ENCODE measurements around the gene APMAP. TPM values are rescaled to one million over a fixed set of nuclear protein-coding genes. Genes with fewer than 3 reads are reported as not detected.
"Not testable (repeated sequence)": the region's sequence is repeated elsewhere in the genome, so short reads cannot be mapped to it uniquely, and the experiment has no call there.

The APMAP gene
- total RNA-seq, 2 experiments from 2014 or later = 43.2 to 44.0 TPM

DNA sequence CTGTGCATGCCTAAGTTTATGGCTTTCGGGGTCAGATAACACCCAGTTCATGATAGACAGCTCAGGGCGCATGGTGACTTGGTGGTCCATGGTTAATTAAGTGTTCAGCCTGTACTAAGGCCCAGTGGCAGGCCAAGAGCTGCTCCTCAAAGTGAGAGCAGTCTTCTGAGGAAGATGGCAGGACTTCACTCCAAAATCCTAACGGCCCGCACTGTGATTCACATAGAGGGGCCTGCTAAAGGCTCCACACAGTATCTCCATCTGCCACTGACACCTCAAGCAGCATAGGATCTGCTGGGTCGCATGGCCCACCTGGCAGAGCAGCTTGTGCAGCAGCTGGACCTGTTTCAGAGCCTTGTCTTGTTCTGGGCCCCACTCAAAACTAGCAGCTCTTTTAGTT, 54.1 kb downstream of the APMAP start:
- Mint-ChIP-seq H3K36me3 (ENCODE audit: low read depth) (peaks cover 18% of the 10 kb centered on the region), H3K4me1 (ENCODE audit: low read depth) (no peaks in the 10 kb centered on the region), H3K27me3 (ENCODE audit: low read depth) (no peaks in the 10 kb centered on the region), H3K27ac (no peak overlapping the region), H3K9me3 (ENCODE audit: insufficient read depth) (peaks cover 15% of the 10 kb centered on the region), H3K4me3 (no peak overlapping the region)
- ATAC-seq (no peak), DNase-seq (no peak)
- CTCF ChIA-PET = no interaction called here
- POLR2A ChIA-PET = no interaction called here

DNA sequence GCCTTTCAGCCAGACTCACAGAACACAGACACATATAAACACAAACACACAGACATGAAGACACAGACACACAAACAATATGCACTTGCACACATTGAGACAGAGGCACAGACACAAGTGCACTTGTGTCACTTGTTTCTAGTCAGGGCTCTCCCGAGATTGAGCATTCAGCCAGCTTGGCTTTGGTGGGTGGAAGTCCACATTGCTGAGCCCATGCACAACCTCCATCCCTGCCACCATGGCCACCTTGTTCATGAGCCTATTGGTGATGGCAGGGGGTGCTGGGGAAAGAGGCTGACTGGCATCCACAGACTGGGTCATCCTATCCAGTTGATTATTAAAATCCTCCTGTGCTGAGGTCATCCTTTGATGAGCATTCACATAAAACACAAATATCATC, 55.0 kb downstream of the APMAP start:
- H3K4me1 Mint-ChIP-seq (ENCODE audit: low read depth) = peaks cover 6% of the 10 kb centered on the region
- no peak for DNase-seq
- ChIA-PET POLR2A (interaction anchor here (0.9 kb wide), 1 partner anchor 15 kb away, joined by 3 read pairs; no protein-coding TSS in a partner anchor), CTCF (no interaction called here)
- peaks cover 19% of the 10 kb centered on the region for H3K9me3 Mint-ChIP-seq (ENCODE audit: insufficient read depth)
- H3K27me3 Mint-ChIP-seq (ENCODE audit: low read depth) = no peaks in the 10 kb centered on the region
- H3K36me3 Mint-ChIP-seq (ENCODE audit: low read depth) = peaks cover 16% of the 10 kb centered on the region
- H3K27ac Mint-ChIP-seq = no peak overlapping the region
- no peak for ATAC-seq
- no peak overlapping the region for H3K4me3 Mint-ChIP-seq

- H3K4me3 Mint-ChIP-seq = no peak overlapping the region
- ATAC-seq (no peak), DNase-seq (no peak)
- peaks cover 14% of the 10 kb centered on the region for H3K36me3 Mint-ChIP-seq (ENCODE audit: low read depth)
- ChIA-PET CTCF (no interaction called here), POLR2A (interaction anchor here (0.9 kb wide), 1 partner anchor 15 kb away, joined by 3 read pairs; no protein-coding TSS in a partner anchor)
- peaks cover 21% of the 10 kb centered on the region for H3K9me3 Mint-ChIP-seq (ENCODE audit: insufficient read depth)
- H3K4me1 Mint-ChIP-seq (ENCODE audit: low read depth) = peaks cover 14% of the 10 kb centered on the region
- no peaks in the 10 kb centered on the region for H3K27me3 Mint-ChIP-seq (ENCODE audit: low read depth)
- no peak overlapping the region for H3K27ac Mint-ChIP-seq
These were observed 55.8 kb downstream of the APMAP start for GRCh38 chr20:24936526-24937407.

DNA sequence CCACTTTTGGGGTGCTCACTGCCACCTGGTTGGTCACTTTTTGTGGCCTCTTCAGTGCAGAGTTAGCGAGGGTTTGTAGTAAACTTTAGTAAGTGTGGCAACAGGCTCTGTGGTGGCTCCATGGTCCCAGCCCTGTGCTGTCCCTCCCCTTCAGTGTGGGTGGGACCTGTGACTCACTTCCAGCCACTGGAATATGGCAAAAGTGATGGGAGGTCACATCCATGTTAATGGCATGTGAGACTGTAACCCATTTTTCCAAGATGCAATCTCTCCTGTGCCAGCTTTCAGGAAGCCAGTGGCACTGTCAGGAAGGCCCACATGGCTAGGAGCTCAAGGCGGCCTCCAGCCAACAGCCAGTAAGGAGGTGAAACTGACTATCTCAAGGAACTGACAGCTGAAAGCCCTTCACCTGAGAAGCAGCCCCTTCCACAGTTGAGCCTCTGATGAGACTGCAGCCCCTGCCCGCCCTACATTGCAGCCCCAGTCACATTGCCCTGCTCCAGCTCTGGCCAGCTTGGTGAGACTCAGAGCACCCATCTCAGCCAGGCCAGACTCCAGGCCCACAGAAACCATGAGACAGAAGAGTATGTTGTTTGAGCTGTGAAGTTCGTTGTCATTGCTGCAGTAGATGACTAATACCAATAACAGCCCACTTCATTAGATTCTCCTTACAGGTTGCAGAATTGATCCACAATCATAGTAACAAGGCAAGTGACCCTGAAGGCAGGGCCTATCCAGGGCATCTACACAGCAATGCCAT, 56.6 kb downstream of the APMAP start:
- peaks cover 14% of the 10 kb centered on the region for H3K36me3 Mint-ChIP-seq (ENCODE audit: low read depth)
- H3K4me3 Mint-ChIP-seq = no peak overlapping the region
- peaks cover 20% of the 10 kb centered on the region for H3K9me3 Mint-ChIP-seq (ENCODE audit: insufficient read depth)
- ChIA-PET POLR2A (no interaction called here), CTCF (no interaction called here)
- H3K27ac Mint-ChIP-seq = no peak overlapping the region
- peaks cover 22% of the 10 kb centered on the region for H3K4me1 Mint-ChIP-seq (ENCODE audit: low read depth)
- H3K27me3 Mint-ChIP-seq (ENCODE audit: low read depth) = no peaks in the 10 kb centered on the region
- ATAC-seq (no peak), DNase-seq (no peak)

DNA sequence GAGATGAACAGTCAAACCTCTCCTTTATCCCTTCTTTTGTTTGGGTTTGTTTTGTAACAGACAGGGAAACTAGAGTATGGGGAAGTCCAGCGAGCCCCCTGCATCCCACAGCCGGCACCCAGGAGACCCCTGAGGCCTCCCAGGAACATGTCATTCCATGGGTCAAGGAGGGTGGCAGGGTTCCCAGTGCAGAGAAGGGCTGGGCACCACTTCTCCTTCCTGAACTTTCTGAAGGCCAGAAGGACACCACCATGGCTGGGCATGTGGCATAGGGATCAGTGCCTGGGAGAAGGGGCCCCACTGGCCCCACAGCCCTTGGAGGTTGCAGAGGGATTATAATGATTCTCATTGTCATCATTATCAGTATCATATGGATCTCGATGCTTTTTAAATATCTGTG, 57.4 kb downstream of the APMAP start:
- peaks cover 20% of the 10 kb centered on the region for H3K9me3 Mint-ChIP-seq (ENCODE audit: insufficient read depth)
- peaks cover 30% of the 10 kb centered on the region for H3K4me1 Mint-ChIP-seq (ENCODE audit: low read depth)
- DNase-seq (peak; percentile 1), ATAC-seq (no peak)
- H3K36me3 Mint-ChIP-seq (ENCODE audit: low read depth) = peaks cover 9% of the 10 kb centered on the region
- POLR2A ChIA-PET = no interaction called here
- CTCF ChIA-PET = no interaction called here
- no peaks in the 10 kb centered on the region for H3K27me3 Mint-ChIP-seq (ENCODE audit: low read depth)
- H3K4me3 Mint-ChIP-seq = no peak overlapping the region
- H3K27ac Mint-ChIP-seq = no peak overlapping the region

- H3K9me3 Mint-ChIP-seq (ENCODE audit: insufficient read depth) = peaks cover 20% of the 10 kb centered on the region
- ChIA-PET CTCF (no interaction called here), POLR2A (no interaction called here)
- H3K27me3 Mint-ChIP-seq (ENCODE audit: low read depth) = no peaks in the 10 kb centered on the region
- H3K4me1 Mint-ChIP-seq (ENCODE audit: low read depth) = peaks cover 32% of the 10 kb centered on the region
- H3K4me3 Mint-ChIP-seq = no peak overlapping the region
- H3K36me3 Mint-ChIP-seq (ENCODE audit: low read depth) = peaks cover 9% of the 10 kb centered on the region
- no peak for ATAC-seq
- no peak for DNase-seq
- H3K27ac Mint-ChIP-seq = no peak overlapping the region
These were observed 57.8 kb downstream of the APMAP start for GRCh38 chr20:24934716-24935115.

DNA sequence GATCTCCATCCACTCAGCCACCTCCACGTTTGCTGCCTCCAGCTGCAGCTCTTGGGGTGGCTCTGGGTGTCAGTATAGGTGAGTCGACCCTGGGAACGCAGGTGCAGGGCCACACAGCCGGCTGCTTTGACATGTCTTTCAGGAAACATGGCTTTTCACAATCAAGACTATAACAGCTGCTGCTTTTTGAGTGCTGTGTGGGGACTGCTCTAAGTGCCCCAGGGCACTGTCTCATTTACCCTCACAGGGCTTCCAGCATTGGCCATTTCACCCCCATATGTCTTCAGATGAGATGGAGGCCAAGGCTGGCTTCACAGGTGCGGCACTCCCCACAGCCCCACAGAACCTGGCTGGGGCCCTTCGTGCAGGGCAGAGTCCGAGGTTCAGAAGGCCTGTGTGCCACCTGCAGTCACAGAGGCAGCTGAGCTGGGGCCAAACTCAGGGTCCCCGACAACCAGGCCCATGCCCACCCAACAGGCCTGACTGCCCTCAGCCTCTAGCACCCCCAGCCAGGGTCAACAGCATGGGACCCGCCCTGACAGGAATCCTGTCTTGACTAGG, 58.4 kb downstream of the APMAP start:
- Mint-ChIP-seq H3K4me3 (no peak overlapping the region), H3K36me3 (ENCODE audit: low read depth) (peaks cover 9% of the 10 kb centered on the region), H3K27me3 (ENCODE audit: low read depth) (no peaks in the 10 kb centered on the region), H3K9me3 (ENCODE audit: insufficient read depth) (peaks cover 20% of the 10 kb centered on the region), H3K4me1 (ENCODE audit: low read depth) (peaks cover 32% of the 10 kb centered on the region), H3K27ac (no peak overlapping the region)
- ChIA-PET CTCF (no interaction called here), POLR2A (no interaction called here)
- DNase-seq (peak; percentile 17), ATAC-seq (no peak)

DNA sequence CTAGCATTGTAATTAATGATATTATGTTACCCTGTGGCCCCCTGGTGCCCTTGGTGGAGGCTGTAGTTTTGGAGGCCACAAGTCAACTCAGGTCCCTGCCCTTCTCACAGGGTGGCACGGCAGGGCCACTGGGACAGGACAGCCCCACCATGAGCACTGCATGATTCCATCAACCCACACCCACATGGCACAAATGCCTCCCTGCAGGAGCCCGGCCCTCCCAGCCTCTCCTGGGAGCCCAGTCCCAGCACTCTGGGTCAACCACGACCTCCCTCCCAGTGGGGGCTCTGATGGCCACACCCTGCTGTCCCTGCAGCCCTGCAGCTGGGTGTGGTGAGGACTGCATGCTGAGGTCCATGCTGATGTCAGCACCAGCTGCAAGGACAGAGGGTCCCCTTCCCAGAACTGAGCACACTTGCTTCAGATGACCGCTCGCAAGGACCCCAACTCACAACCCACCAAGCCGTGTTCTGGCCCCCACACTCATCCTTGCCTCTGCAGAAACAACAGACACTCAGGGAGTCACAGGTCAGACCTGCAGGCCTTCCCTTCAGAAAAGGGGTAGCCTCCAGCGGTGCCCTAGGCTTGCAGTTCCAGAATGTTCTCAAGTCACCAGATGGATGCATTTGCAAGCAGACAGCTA, 59.2 kb downstream of the APMAP start:
- Mint-ChIP-seq H3K4me1 (ENCODE audit: low read depth) (peaks cover 32% of the 10 kb centered on the region), H3K36me3 (ENCODE audit: low read depth) (peaks cover 9% of the 10 kb centered on the region), H3K4me3 (no peak overlapping the region), H3K27ac (no peak overlapping the region), H3K27me3 (ENCODE audit: low read depth) (no peaks in the 10 kb centered on the region), H3K9me3 (ENCODE audit: insufficient read depth) (peaks cover 20% of the 10 kb centered on the region)
- ChIA-PET CTCF (interaction anchor here (3.3 to 5.8 kb wide), 2 partner anchors 15 kb away, joined by 39 to 47 read pairs; partner anchors contain the start of gene CST7), POLR2A (no interaction called here)
- no peak for ATAC-seq
- DNase-seq = peak; percentile 15

DNA sequence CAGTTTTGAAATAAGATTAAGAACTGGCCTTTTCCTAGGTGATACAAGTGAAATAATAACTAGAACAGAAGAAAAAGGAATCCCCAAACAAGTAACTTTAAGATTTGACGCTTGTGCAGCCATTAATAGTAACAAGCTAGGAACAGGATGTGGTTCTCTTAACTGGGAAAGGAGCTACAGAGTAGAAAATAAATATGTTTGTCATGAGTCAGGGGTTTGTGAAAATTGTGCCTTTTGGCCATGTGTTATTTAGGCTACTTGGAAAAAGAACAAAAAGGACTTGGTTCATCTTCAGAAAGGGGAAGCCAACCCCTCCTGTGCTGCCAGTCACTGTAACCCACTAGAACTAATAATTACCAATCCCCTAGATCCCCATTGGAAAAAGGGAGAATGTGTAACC, 60.7 kb downstream of the APMAP start:
- ATAC-seq; H3K27me3 Mint-ChIP-seq (ENCODE audit: low read depth); H3K36me3 Mint-ChIP-seq (ENCODE audit: low read depth); H3K4me3 Mint-ChIP-seq: not testable (repeated sequence)
- POLR2A ChIA-PET = interaction anchor here (1.1 to 1.6 kb wide), 3 partner anchors 20 to 62 kb away, joined by 3 to 5 read pairs (median 4); no protein-coding TSS in a partner anchor
- DNase-seq = peak; percentile 20
- Mint-ChIP-seq H3K27ac (peak overlapping the region; percentile 85), H3K9me3 (ENCODE audit: insufficient read depth) (peaks cover 20% of the 10 kb centered on the region), H3K4me1 (ENCODE audit: low read depth) (peaks cover 32% of the 10 kb centered on the region)
- CTCF ChIA-PET = interaction anchor here (0.7 to 5.8 kb wide), 11 partner anchors 9 to 247 kb away, joined by 3 to 47 read pairs (median 8); partner anchors contain the start of gene CST7

DNA sequence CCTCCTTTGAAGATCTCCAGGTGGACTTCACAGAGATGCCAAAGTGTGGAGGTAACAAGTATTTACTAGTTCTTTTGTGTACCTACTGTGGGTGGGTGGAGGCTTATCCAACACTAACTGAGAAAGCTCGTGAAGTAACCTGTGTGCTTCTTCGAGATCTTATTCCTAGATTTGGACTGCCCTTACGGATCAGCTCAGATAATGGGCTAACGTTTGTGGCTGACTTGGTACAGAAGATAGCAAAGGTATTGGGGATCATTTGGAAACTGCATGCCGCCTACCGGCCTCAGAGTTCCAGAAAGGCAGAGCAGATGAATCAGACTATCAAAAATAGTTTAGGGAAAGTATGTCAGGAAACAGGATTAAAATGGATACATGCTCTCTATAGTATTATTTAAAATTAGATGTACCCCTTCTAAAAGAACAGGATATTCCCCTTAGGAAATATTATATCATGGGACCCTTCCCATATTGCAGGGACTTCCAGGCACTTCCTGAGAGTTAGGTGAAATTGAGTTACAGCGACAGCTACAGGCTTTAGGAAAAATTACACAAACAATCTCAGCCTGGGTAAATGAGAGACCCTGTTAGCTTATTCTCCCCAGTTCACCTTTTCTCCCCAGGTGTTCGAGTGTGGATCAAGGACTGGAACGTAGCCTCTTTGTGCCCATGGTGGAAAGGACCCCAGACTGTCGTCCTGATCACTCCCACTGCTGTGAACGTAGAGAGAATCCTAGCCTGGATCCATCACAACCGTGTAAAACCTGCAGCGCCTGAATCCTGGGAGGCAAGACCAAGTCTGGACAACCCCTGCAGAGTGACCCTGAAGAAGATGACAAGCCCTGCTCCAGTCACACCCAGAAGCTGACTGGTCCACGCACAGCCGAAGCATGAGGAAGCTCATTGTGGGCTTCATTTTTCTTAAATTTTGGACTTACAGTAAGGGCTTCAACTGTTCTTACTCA, 61.5 kb downstream of the APMAP start:
- not testable (repeated sequence) for H3K27me3 Mint-ChIP-seq (ENCODE audit: low read depth); ATAC-seq; H3K36me3 Mint-ChIP-seq (ENCODE audit: low read depth); DNase-seq
- Mint-ChIP-seq H3K4me1 (ENCODE audit: low read depth) (peaks cover 32% of the 10 kb centered on the region), H3K27ac (peak overlapping the region; percentile 85), H3K9me3 (ENCODE audit: insufficient read depth) (peaks cover 16% of the 10 kb centered on the region), H3K4me3 (peak overlapping the region; percentile 31)
- ChIA-PET CTCF (interaction anchor here (0.7 to 5.8 kb wide), 20 partner anchors 10 to 994 kb away, joined by 3 to 47 read pairs (median 5); partner anchors contain the start of genes APMAP and CST7), POLR2A (interaction anchor here (0.9 to 1.6 kb wide), 3 partner anchors 21 to 63 kb away, joined by 4 to 5 read pairs (median 4); no protein-coding TSS in a partner anchor)

Measured in activated CD8-positive, alpha-beta T cell treated with anti-CD3 and anti-CD28 coated beads, Interleukin-2, amount 10 ng/mL, durations not matched to agents 7 days and 5 days (primary cell).